GM19043 (cell line): Measurements from ENCODE around the gene LTBP1.
"Not testable (repeated sequence)": the region's sequence is repeated elsewhere in the genome, so short reads cannot be mapped to it uniquely, and the experiment has no call there.

Experiments
- ATAC-seq: cut with Tn5 transposase; IDR thresholded peaks from one replicate; pipeline ENCODE4 v1.9.1; 2021; ENCODE audit warnings: low read depth; ENCODE audit not compliant: unreplicated experiment

Gene LTBP1

DNA sequence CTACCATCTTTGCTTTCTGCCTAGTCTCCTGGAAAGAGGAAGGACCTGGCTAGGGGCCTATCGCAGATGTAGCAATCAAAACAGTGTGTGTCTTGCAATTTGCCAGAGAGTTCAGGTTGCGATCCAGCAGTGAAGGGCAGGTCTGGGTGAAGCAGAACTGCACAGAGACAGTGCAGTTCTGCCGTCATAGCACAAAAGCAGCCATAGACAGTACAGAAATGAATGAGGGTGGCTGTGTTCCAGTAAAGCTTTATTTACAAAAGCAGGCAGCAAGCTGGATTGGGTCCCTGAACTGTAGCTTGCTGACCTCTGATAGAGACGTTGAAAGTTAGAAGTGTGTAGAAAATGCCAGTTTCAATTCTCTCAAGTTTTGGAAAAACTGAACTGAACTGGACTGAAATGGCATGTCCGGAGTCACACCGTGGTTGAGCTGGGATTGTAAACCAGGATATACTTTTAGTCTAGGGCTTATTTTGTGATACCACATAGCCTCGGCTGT lies 186.8 kb downstream of the LTBP1 start:
- ATAC-seq = no peak

DNA sequence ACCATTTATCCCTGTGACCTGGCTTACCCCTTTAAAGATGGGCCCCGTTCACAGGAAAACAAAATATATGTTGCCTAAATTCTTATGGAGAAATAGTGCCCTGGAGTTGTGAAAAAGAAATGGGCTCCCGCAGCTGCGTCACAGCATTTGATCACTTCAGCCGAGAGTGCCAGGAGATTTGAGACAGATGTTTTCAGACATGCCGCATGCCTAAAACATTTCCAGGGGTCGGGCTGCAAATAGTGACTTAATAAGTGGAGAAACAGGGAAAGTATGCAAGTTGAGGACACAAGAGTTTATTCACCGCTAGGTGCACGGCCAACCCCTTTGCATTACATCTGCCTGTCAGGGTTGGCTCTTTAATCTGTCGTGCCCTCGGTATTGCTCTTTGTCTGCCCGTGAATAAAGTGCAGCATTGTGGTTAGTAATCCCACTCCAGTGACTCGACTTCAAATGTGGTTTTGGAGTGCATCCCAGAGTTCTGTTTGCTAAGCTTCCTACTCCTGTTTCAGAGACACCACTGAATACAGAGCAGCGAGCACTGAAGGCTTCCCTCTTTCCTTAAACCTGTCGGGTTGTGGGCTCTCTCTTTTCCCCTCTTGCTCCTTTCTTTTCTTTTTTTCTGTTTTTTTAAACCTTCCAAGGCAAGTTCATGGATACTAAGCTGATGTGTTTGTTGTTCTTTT lies 187.5 kb downstream of the LTBP1 start:
- no peak for ATAC-seq

DNA sequence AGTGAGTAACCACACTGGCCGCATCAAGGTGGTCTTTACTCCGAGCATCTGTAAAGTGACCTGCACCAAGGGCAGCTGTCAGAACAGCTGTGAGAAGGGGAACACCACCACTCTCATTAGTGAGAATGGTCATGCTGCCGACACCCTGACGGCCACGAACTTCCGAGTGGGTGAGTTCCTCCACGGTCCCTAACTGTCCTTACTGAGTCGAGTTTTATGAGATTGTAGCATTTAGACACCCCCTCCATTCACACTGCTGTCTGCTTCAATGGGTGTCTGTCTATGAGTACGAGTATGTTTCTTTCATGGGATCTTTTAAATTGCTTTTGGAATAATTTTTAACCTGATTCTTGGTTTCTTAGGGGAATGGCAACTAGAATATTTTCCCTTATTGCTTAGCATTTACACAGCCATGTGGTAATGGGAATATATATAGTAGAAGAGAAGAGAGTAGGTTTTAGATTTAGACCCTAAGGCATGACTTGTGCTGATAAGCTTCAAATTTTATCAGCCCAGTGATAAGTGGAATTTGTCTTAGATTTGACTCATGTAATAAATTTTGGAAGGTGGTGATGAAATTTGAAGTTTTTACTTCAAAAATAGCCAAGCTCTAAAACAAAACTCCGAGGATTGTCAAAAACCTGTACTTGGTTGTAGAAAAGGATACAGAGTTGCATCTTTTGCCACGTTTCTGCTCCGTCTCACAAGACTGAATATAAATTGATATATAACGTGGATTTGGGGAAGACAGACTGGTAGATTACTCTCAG lies 188.2 kb downstream of the LTBP1 start:
- ATAC-seq = no peak

DNA sequence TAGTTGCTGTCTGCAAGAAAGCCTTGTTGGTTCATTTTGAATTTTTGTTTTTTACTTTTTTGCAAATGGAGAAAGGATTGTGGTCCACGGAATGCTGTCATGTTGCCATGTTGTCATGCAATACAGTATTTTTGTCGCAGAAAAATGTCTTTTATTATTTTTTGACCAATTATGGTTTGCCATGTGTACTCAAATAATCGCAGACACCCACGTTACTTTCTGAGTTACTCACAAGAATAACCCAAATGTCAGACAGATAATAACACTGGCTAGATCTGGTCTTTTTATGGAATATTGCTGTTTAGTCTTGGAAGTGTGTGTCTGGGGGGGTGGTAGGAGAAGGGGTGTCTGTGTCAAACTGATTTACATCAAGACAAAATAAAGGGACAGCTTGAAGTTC lies 188.9 kb downstream of the LTBP1 start:
- ATAC-seq = no peak

DNA sequence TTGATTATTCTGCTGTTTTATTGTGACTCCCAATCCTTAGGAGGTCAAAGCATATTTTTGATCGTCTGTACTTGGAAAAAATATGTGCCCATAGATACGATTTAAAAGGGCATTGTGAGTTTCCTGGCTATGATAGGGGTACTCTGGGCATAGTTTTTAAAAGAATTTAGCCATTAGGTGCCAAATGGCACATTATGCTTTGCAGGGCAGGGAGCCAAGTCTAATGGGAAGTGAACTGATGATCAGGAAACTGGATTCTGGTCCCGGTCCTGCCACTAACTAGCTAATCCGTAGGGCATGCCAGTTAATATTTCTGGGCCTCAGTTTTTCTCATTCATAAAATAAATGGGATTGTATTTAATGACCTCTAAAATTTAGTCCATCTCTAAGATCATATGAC lies 189.3 kb downstream of the LTBP1 start:
- no peak for ATAC-seq

DNA sequence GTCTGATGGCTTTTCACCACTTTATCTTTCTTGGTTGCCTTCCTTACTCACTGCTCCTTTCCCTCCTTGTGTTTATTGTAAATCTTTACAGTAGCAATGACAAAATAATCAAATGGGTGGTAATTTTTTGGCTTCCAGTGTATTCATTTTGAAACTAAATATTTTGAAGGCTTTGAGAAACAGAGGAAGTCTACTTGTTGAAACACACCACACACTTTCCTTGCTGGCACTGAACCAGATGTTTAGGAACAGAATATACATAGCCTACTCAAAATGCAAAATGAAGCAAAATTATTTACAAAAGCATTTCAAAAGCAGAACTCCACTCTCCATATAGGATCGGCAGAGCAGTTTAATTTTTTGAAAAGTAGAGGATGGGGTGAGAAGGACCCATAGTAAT lies 189.8 kb downstream of the LTBP1 start:
- ATAC-seq = no peak

DNA sequence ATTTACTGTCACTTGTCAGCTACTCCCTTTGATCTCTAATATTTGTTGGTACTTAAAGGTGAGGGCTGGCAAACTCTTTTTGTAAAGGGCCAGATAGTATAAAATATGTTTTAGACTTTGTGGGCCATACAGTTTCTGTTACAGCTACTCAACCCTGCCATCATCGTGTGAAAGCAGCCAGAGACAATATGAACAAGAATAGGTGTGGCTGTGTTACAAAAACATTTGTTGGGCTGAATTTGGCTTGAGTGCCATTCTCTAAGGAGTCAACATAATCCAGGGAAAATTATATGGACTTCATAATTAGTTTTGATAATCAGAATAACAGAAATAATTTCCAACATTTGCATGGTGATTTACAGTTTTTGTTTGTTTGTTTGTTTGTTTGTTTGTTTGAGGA lies 190.6 kb downstream of the LTBP1 start:
- no peak for ATAC-seq

DNA sequence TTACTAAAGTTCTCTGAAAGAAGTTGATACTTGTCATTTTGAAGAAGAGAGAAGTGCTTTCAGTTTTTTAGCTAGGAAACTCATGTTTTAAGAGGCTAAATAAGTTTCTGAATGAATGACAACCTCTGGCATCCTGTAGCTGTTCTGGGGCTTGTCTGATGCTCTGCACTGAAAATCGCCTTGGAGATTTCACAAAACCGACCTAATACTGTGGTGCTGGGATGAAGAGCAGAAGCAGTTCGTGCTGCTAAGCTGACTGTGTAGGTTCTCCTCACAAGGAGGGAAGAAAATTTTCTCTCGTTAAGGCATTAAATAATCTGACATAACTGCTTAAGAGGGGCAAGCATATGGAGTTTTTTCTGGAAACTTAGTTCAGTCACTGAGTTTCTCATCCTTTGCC lies 193.2 kb downstream of the LTBP1 start:
- ATAC-seq = no peak

DNA sequence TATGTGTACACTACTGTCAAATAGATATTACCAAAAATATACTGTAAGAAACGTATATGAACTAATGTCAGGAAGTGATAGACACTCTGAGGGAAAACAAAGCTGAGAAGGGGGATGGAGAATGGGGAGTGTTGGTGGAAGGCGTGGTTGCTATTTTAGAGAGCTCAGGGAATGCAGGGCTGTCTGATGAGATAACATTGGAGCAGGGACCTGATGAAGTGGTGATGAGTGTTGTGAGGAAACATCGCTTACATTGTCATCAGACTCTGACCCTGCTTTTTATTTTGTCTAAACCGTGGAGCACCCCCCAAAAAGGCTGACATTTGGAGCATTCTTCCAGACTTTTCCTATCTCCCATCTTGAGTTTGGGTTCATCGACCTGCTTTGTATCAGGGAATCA lies 194.7 kb downstream of the LTBP1 start:
- ATAC-seq = no peak

DNA sequence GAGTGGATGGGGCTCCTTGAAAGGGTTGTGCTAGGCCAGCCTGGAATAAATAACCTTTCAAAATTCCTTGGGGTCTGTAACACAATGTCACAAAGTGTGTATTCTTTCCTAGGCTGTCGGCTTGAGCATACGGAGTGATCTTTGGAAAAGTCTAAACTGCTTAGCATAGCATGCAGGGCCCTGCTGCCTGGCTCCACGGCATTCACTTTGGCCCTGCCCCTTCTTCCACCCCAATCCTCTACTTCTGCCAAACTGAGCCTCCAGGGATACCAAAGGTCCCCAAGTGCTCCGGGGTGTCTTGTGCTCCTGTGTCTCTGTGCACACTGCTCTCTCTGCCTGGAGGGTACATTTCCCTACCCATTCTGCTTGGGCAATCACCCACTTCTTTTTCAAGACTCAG lies 196.1 kb downstream of the LTBP1 start:
- ATAC-seq = no peak

DNA sequence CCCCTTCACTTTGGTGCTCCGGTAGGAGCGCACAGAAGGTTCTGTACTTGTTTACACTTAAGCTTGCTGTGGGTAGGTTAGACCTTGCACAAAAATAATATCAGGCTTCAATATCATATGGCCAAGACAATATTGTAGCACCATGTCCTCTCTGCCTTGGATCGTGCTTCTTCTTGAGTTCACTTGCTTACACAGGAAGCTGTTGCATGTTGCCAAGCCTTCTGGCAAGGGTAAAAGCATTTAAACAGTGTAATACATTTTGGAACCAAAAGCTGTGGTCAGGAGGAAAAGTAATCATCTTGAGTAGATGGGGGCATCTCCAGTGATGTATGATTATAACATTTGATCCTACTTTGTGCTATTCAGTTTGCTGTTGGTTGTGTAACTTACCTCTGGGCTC lies 197.5 kb downstream of the LTBP1 start:
- ATAC-seq = no peak

DNA sequence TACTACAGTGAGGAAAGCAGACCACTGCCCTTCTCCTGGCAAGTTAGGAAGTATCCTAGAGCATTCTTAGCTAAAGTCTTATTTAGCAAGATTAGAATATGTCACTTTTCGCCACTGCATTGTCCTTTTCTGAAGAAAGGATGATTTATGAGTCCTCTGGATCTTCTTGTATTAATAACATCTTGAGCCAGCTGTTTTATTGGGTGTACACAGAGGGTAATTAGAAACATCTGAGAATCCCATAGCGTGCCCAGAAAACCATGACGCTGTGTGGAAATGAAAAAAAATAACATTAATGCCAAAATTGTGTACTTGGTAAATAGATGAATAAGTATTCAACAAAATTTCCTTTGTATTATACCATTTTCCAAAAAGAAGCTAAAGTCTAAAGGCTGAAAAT lies 198.7 kb downstream of the LTBP1 start:
- no peak for ATAC-seq

DNA sequence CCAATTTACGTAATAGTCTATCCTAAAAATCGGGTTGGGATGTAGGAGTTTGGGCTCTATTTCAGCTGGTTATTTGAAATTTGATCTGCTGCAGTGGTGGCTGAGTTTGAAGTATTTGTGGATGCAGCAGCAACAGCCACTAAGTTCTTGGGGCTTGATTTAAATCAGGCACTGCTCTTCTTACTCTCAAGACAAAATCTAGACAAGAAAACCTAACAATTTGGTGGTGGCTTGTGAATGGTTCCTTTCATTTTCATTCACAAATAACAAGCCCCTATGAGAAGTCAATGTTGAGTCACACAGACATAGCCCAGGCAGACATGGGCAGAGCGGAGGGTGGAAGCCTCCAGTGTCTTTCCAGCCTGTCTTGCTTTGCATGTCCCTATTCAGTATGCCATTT lies 199.3 kb downstream of the LTBP1 start:
- ATAC-seq = no peak

DNA sequence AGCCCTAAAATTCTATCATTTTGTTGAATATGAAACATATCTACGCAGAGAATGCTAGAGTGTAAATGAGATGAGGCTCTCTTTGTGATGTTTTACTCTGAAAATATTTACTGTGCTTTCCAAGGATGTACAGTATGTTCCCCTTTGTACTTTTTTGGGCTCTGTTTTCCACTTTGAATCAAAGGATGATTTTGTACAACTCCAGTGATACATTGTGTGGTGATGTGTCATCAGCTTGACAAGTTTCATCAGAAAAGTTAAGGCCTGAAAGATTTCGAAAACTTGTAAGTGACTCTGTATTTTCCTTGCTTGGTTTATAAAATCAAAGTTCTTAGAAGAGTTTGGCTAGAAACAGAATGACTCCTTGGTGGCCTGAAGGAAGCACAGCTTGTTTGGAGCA lies 206.3 kb downstream of the LTBP1 start:
- ATAC-seq = no peak

DNA sequence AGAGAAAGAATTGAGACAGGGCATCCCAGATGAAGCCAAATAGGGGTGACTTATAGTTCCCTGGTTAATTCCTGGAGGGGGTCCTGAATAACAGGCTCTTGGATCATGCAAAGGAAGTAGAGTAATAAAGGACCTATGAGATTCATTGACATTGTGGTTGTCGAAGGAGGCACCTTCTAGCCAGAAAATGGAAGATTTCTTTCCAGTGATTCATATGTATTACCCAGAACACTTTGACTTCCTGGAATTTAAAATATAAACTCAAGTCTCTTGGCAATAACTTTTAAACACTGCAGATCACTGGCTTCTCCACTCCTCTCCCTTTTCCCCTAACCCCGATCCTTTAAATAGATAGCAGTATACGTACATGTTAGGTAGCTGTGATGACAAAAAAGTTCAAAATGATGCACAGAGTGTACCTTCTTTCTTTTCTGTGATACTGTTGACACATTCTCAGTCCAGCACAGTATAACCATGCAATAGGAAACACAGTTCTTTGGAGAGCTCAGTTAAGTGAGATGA lies 211.8 kb downstream of the LTBP1 start:
- no peak for ATAC-seq

DNA sequence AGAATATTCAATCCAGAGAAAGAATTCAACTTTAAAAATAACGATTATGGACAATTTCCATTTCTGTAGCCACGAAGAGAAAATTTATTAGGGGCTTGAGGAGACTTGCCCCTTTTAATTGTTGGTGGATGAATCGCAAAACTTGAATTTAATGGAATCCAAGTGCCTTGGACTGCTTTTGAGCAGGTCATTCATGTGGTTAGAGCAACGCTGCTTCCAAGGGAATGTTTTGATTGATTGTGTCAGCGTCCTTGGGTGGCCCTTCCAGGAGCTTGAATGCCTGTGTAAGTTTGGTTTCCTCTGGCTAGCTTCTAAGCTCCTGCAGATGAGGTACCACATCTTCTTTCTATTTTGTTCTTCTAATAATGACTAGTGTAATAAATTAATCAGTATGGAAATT lies 213.4 kb downstream of the LTBP1 start:
- no peak for ATAC-seq

DNA sequence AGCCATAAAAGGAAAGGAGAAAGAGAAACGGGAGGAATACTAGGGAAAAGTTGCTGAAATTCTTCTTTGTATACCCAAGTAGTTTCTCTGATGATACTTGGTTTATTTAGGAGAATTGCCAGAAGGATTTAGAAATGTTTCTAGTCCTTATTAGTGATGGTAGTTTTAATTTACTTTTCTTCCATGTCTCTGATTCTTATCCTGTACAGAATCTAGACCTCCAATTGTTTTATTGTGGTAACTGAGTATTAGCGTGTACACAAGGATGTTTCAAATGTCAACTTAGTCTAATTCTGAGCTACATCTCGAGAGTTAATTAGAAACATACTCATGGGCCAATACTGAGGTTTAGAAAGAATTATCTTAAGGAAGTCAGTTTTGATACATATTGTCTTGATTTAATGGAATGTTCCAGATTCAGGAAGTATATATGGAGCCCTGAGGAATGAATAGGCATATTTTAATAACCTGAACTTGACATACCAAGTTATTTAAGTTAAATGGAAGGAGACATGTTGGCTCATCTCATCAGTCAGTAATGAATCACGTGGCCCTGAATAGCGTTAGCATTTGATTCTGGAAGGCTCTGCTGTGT lies 219.6 kb downstream of the LTBP1 start:
- ATAC-seq = no peak

DNA sequence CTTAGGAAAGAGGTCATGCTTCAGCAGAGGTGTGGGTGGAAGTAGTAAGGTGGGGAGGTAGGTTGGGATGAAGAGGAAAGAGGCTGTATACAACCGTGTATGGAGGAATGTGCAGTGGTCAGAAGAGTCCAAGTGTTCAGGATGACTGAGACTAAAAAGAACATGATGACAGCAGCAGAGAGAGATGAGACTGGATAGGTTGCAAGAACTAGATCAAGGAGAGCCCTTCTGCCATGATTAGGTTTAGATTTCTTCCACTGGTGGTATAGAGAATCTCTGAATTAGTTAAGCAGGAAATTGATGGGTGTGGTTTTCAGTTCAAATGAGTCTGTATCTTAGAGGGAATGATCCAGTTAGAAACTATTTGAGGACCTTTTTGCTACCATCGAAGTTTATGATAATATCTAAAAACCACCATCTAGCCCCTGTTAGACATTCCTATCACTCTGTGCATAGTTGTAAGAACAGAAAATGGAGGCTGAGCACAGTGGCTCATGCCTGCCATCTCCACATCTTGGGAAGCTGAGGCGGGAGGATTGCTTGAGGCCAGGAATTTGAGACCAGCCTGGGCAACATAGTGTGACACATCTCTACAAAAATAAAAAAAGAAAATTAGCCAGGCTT lies 221.0 kb downstream of the LTBP1 start:
- ATAC-seq = no peak

DNA sequence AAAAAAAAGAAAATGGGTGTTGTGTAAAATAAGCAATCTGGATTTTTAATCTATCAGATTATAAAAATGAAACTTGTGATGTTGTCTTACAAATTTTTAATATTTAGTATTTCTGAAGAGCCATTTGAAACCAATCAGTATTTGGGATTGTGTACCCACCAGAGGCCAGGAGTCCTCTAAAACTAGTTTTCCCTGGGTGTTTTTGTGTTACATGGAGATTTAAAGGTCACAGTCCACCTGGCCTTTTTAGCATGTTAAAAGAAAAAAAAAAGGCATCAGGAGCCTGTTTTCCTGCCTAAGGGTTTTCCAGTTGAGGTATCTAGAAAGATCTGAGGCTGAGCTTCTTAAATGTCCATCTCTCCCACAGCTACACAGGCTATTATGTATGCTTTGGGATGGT lies 221.7 kb downstream of the LTBP1 start:
- no peak for ATAC-seq

DNA sequence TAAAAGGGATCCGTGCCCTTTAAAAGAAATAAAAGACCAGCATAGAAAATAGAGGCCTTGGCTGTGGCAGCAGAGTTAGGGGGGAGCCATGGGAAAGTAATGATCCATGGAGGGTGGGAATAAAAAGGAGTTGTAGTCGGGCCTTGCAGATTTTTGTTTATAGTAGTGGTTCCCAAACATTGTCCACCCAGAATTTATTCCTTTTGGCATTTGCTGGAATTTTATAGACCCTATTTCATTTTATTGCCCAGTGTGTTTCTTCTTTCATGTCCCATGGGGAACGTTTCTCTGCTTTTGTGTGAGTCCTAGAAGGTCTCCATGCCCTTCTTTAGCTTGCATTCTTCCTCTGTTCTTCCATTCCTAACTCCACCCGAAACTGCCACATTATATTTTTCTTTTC lies 222.2 kb downstream of the LTBP1 start:
- no peak for ATAC-seq

DNA sequence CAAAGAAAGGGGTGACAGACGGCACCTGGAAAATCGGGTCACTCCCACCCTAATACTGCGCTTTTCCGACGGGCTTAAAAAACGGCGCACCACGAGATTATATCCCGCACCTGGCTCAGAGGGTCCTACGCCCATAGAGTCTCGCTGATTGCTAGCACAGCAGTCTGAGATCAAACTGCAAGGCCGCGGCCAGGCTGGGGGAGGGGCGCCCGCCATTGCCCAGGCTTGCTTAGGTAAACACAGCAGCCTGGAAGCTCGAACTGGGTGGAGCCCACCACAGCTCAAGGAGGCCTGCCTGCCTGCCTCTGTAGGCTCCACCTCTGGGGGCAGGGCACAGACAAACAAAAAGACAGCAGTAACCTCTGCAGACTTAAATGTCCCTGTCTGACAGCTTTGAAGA lies 223.5 kb downstream of the LTBP1 start:
- ATAC-seq = not testable (repeated sequence)
